ENCODE results near the gene TFCP2.
"Not testable (repeated sequence)": the region's sequence is repeated elsewhere in the genome, so short reads cannot be mapped to it uniquely, and the experiment has no call there.

Gene TFCP2

GRCh38 chr12:51147309-51147708, 25.6 kb downstream of the TFCP2 start:
- DNase-seq = no peak

- DNase-seq = no peak
These were observed 33.6 kb downstream of the TFCP2 start for GRCh38 chr12:51139292-51139844.

DNA sequence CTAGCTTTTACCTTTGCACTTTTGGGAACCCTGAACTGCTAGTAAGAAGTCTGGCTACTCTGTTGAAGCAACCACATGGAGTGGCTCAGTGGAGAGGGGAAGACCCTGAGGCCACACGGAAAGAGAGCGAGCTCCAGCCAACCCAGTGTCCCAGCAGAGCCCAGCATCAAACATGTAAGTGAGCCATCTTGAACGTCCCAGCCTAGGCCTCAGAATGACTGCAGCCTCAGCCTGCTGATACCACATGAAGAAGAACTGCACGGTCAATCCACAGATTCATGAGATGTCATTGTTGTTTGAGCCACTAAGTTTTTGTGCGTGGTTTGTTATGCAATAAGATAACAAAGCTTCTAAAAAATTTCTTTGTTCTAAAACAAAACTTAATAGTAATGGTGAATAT, 40.2 kb downstream of the TFCP2 start:
- DNase-seq = no peak

- DNase-seq = no peak
These were observed 41.0 kb downstream of the TFCP2 start for GRCh38 chr12:51131745-51132521.

DNA sequence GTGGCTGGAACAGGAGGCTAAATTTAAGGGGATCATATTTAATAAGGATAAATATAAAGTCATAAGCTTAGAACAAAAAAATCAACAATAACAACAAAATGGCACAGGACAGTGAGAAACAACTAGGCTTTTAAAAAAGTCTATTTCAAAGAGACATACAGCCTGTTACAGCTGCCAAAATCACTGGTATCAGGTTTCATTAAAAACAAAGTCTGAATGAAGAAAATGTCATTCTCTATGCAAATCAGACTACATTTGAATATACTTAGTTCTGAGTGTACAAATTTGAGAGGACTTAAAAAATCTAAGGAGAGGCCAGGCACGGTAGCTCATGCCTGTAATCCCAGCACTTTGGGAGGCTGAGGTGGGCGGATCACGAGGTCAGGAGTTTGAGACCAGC, 44.0 kb downstream of the TFCP2 start:
- no peak for DNase-seq

- no peak for DNase-seq
These were observed 45.7 kb downstream of the TFCP2 start for GRCh38 chr12:51127050-51127729.

- DNase-seq = no peak
These were observed 46.6 kb downstream of the TFCP2 start for GRCh38 chr12:51126297-51126696.

GRCh38 chr12:51124504-51124903, 48.4 kb downstream of the TFCP2 start:
- no peak for DNase-seq

GRCh38 chr12:51122844-51123243, 50.1 kb downstream of the TFCP2 start:
- no peak for DNase-seq

- DNase-seq = no peak
These were observed 54.2 kb downstream of the TFCP2 start for GRCh38 chr12:51118706-51119105.

DNA sequence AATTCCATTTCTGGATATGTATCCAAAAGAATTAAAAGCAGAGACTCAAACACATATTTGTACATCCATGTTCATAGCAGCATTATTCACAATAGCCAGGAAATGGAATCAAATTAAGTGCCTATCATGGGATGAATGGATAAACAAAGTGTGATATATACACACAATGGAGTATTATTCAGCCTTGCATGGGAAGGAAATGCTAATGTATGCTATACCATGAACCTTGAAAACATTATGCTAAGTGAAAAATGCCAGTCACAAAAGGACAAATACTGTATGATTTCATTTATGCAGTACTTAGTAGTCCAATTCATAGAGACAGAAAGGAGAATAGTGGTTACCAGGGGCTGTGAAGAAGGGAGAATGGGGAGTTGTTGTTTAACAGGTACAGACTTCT, 57.4 kb downstream of the TFCP2 start:
- DNase-seq = no peak

DNA sequence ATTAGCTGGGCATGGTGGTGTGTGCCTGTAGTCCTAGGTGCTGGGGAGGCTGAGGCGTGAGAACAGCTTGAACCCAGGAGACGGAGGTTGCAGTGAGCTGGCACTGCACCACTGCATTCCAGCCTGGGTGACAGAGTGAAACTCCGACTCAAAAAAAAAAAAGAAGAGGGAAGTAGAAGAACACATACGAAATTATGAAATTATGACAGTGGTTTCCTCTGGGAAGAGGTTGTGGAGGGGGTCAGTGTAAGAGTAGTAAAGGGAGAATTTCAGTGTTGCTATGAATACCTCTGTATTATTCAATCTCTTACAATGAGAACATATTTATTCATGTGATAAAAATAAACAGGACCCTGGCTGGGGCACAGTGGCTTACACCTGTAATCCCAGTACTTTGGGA, 64.8 kb downstream of the TFCP2 start:
- no peak for DNase-seq

DNA sequence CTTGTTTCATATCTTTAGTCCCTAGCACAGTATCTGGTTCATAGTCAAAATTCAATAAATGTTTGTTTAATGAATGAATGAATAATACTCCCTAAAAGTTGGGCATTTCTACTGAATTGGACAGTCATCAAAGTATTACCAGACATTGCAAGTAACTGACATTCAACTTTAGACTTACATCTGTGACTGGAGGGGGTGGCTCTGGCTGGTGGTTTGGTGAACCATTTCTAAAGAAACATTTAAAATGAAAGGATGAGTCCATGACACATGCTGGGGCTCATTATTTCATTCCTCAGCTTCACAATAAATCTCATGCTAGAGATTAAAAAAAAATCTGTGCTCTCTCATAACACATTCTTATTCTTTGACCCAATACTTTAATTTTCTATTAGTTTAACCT, 69.0 kb downstream of the TFCP2 start:
- peak in 1 of 5 experiments; percentile 24 for DNase-seq

DNA sequence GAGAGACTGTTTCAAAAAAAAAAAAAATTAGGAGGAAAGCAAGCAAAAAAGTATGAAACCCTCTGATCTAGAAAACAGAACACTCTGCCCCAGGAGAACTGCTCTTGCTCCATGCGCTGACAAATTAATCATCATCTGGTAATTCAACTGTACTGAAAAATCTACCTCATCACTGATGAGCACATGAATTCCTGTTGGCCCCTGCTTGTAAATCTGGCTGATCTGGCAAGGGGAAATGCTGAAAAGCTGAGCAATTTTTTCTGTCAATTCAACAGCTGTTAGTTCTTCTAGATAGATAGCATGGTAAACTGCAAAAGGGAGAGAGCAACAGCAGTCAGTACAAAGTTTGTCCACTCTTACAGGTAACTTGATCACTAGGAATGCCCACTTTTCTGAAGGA, 74.3 kb downstream of the TFCP2 start:
- no peak for DNase-seq

DNA sequence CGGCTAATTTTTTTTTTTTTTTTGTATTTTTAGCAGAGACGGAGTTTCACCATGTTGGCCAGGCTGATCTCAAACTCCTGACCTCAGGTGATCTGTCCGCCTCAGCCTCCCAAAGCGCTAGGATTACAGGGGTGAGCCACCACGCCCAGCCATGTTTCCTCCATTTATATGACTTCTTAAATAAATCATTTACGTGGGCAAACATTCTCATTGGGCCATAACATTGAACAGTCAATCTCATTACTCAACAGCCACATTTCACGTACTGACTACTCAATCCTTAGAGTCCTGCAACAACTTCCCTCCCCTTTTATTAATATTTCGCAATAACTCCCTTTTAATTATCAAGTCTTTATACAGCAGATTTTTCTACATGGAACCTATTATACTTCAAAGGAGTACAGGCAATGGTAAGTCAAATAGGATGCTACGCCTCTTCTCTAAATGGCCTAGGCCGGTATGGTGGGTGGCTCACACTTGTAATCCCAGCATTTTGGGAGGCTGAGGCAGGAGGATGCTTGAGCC, 82.2 kb downstream of the TFCP2 start:
- no peak for DNase-seq

DNA sequence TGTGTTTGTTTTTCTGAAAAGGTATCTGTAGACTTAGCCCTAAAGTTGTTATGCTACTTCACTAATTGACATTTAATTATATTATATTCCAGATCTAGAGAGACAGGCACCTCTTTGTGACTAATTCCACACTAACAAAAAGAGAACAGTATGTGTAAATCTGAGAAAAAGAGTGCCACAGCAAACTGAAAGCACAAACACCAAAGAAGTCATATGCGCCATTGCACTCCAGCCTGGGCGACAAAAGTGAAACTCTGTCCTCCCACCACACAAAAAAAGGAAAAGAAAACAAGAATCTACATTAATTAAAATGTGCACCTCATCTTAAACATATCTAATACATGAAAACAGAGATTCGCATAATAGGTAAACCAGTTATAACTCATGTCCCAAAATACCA, 85.1 kb downstream of the TFCP2 start:
- DNase-seq = peak in 1 of 5 experiments; percentile 77

GRCh38 chr12:51086933-51087332, 86.0 kb downstream of the TFCP2 start:
- no peak for DNase-seq

GRCh38 chr12:51085757-51086156, 87.2 kb downstream of the TFCP2 start:
- no peak for DNase-seq

DNA sequence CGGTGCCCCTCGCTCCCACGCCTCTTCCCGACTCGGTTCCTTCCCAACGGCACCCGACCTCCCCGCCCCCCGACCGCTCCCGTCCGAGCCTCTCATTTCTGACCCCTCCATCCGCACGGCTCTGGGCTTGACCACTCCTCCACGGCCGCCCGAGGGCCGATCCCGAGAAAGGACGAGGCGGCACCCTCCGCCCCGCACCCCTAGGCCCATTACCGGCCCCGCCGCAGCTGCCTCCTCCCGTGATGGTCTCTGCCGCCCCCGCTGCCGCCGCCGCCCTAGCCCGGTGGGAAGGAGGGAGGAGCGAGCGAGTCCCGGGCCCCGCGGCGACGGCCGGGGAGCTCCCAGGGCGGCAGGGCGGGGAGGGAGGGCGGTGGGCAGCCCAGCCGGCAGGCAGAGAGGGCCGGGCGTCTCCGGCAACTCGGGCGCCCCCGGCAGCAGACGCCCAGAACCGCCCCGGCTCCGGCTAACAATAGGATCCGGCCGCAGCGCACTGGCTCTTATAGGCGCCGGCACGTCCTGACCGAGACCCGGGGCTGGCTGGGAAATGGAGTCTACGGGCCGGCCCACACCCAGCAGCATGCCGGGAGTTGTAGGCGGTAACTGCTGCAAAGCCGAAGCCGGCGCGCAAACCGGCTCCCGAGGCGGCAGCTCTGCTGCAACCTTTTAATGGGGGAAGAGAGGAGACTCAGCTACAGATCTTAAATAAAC, 89.7 kb downstream of the TFCP2 start, which contains the start of gene CSRNP2:
CSRNP2 (minus strand) TSS at position 471 of the 708 bp plus-strand sequence. CDS start 7,035 bp downstream, outside the sequence.
- DNase-seq = peak; percentile 91 to 98 (median 92)

DNA sequence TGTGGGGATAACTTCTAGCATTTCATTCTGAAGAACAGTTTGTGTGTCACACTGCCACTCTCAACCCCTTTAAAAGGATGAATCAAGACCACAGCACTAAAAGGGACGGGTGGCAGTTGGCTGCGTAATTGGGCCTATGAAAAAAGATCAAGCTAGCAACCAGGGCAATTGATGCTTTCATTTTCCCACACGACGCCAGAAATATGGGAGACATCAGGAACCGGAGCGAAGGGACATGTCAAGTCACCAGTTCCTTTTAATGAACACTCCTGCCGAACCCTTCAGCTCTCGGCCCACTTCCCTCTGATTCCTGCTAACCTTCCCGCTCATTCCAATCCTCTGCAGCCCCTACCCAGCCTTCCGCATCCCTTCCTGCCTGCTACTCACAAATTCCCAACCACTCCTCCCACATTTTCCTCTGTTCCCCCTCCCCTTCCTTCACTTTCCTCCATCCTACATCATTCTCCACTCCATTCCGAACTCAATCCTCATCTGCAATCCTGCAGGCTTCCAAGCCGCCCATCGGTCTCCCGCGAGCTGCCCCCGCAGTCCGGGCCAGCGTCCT, 90.3 kb downstream of the TFCP2 start:
- DNase-seq = peak in 2 of 5 experiments; percentile 4 to 57

GRCh38 chr12:51081421-51081820, 91.5 kb downstream of the TFCP2 start:
- no peak for DNase-seq

GRCh38 chr12:51080136-51080535, 92.8 kb downstream of the TFCP2 start:
- DNase-seq = no peak

DNA sequence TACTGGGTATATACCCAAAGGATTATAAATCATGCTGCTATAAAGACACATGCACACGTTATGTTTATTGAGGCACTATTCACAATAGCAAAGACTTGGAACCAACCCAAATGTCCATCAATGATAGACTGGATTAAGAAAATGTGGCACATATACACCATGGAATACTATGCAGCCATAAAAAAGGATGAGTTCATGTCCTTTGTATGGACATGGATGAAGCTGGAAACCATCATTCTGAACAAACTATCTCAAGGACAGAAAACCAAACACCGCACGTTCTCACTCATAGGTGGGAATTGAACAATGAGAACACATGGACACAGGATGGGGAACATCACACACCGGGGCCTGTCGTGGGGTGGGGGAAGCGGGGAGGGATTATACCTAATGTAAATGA, 94.1 kb downstream of the TFCP2 start:
- DNase-seq = not testable (repeated sequence)

All from T-helper 2 cell (primary cell).